ENCODE data around the gene ZNF672.
A peak's percentile ranks its signal among the peaks of the same experiment; 100 is the strongest.

The ZNF672 gene

GRCh38 chr1:248821101-248821500 is 16.9 kb upstream of the ZNF672 start:
- peaks cover 5% of the 10 kb centered on the region for H3K4me1 ChIP-seq (ENCODE audit: insufficient read depth, insufficient read length)
- no peaks in the 10 kb centered on the region for H3K27me3 ChIP-seq (ENCODE audit: insufficient read depth, insufficient read length)
- peaks cover 74% of the 10 kb centered on the region for H3K36me3 ChIP-seq (ENCODE audit: insufficient read depth, insufficient read length, low read length)
- no peak overlapping the region for H3K9ac ChIP-seq (ENCODE audit: insufficient read length, low read depth)
- DNase-seq (ENCODE audit: low read depth, low spot score): no peak
- H3K9me3 ChIP-seq (ENCODE audit: insufficient read depth, low read length): no peaks in the 10 kb centered on the region
- TF ChIP-seq YY1 (IDR thresholded peaks at IDR 0.05; ENCODE audit: insufficient read depth, insufficient read length) (no peak), SUZ12 (IDR thresholded peaks at IDR 0.05; ENCODE audit: extremely low read depth, insufficient read depth, insufficient read length) (no peak), ZNF274 (IDR thresholded peaks at IDR 0.05; ENCODE audit: low read depth, low read length) (no peak)
- H3K4me3 ChIP-seq (ENCODE audit: insufficient read length, low read depth): no peak overlapping the region

- peaks cover 2% of the 10 kb centered on the region for H3K4me1 ChIP-seq (ENCODE audit: insufficient read depth, insufficient read length)
Measured at GRCh38 chr1:248821641-248822040, 16.4 kb upstream of the ZNF672 start.

DNA sequence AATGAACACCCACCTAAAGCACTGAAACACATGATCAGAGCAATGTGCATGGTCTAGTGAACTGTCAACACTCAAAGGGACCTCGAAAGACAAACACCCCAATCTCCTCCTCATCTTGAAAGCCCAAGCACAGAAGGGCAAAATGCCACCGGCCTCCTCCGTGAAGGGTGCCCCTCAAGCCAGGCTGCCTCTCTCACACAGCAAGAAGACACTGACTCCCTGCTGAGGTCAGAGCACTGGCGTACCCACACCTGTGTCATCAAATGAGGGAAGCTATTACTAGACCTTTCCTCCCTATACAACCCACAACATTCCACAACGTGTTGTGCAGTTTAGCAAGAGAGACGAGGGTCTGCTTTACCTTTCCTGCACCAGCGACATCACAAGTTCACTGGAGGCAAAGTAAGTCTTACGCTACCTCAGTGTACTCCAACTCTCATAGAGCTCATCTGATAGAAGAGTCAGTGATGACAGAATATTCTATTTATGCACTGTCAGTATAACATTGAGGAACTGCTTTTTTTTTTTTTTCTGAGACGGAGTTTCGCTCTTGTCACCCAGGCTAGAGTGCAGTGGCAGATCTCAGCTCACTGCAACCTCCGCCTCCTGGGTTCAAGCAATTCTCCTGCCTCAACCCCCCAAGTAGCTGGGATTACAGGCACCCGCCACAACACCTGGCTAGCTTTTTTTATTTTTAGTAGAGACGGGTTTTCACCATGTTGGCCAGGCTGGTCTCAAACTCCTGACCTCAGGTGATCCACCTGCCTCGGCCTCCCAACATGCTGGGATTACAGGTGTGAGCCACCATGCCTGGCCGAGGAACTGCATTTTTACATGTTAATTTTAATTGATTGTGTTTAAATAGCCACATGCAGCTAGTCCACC is 15.6 kb upstream of the ZNF672 start:
- peaks cover 62% of the 10 kb centered on the region for H3K36me3 ChIP-seq (ENCODE audit: insufficient read depth, insufficient read length, low read length)

More at GRCh38 chr1:248821641-248822040, 16.4 kb upstream of the ZNF672 start:
- DNase-seq (ENCODE audit: low read depth, low spot score): no peak
- H3K36me3 ChIP-seq (ENCODE audit: insufficient read depth, insufficient read length, low read length): peaks cover 69% of the 10 kb centered on the region
- no peaks in the 10 kb centered on the region for H3K9me3 ChIP-seq (ENCODE audit: insufficient read depth, low read length)
- no peaks in the 10 kb centered on the region for H3K27me3 ChIP-seq (ENCODE audit: insufficient read depth, insufficient read length)
- H3K4me3 ChIP-seq (ENCODE audit: insufficient read length, low read depth): no peak overlapping the region
- no peak overlapping the region for H3K9ac ChIP-seq (ENCODE audit: insufficient read length, low read depth)
- TF ChIP-seq ZNF274 (IDR thresholded peaks at IDR 0.05; ENCODE audit: low read depth, low read length): no peak
- no peak for TF ChIP-seq SUZ12 (IDR thresholded peaks at IDR 0.05; ENCODE audit: extremely low read depth, insufficient read depth, insufficient read length)
- TF ChIP-seq YY1 (IDR thresholded peaks at IDR 0.05; ENCODE audit: insufficient read depth, insufficient read length): no peak

GRCh38 chr1:248823517-248824001 is 14.5 kb upstream of the ZNF672 start:
- Histone ChIP-seq H3K4me1 (ENCODE audit: insufficient read depth, insufficient read length) (peaks cover 2% of the 10 kb centered on the region), H3K27me3 (ENCODE audit: insufficient read depth, insufficient read length) (no peaks in the 10 kb centered on the region), H3K9me3 (ENCODE audit: insufficient read depth, low read length) (no peaks in the 10 kb centered on the region), H3K9ac (ENCODE audit: insufficient read length, low read depth) (no peak overlapping the region), H3K36me3 (ENCODE audit: insufficient read depth, insufficient read length, low read length) (peaks cover 57% of the 10 kb centered on the region), H3K4me3 (ENCODE audit: insufficient read length, low read depth) (no peak overlapping the region)
- DNase-seq (ENCODE audit: low read depth, low spot score): no peak
- no peak for TF ChIP-seq SUZ12 (IDR thresholded peaks at IDR 0.05; ENCODE audit: extremely low read depth, insufficient read depth, insufficient read length)
- no peak for TF ChIP-seq YY1 (IDR thresholded peaks at IDR 0.05; ENCODE audit: insufficient read depth, insufficient read length)
- TF ChIP-seq ZNF274 (IDR thresholded peaks at IDR 0.05; ENCODE audit: low read depth, low read length): no peak

More for the DNA sequence above, 15.6 kb upstream of the ZNF672 start:
- no peaks in the 10 kb centered on the region for H3K9me3 ChIP-seq (ENCODE audit: insufficient read depth, low read length)
- no peaks in the 10 kb centered on the region for H3K27me3 ChIP-seq (ENCODE audit: insufficient read depth, insufficient read length)
- TF ChIP-seq ZNF274 (IDR thresholded peaks at IDR 0.05; ENCODE audit: low read depth, low read length) (no peak), YY1 (IDR thresholded peaks at IDR 0.05; ENCODE audit: insufficient read depth, insufficient read length) (no peak), SUZ12 (IDR thresholded peaks at IDR 0.05; ENCODE audit: extremely low read depth, insufficient read depth, insufficient read length) (no peak)
- no peak overlapping the region for H3K4me3 ChIP-seq (ENCODE audit: insufficient read length, low read depth)
- H3K4me1 ChIP-seq (ENCODE audit: insufficient read depth, insufficient read length): peaks cover 2% of the 10 kb centered on the region
- no peak for DNase-seq (ENCODE audit: low read depth, low spot score)
- no peak overlapping the region for H3K9ac ChIP-seq (ENCODE audit: insufficient read length, low read depth)

- Histone ChIP-seq H3K9me3 (ENCODE audit: insufficient read depth, low read length) (no peaks in the 10 kb centered on the region), H3K9ac (ENCODE audit: insufficient read length, low read depth) (peak overlapping the region; percentile 43), H3K27me3 (ENCODE audit: insufficient read depth, insufficient read length) (no peaks in the 10 kb centered on the region), H3K36me3 (ENCODE audit: insufficient read depth, insufficient read length, low read length) (peaks cover 51% of the 10 kb centered on the region), H3K4me1 (ENCODE audit: insufficient read depth, insufficient read length) (peaks cover 2% of the 10 kb centered on the region), H3K4me3 (ENCODE audit: insufficient read length, low read depth) (peak overlapping the region; percentile 95)
- TF ChIP-seq ZNF274 (IDR thresholded peaks at IDR 0.05; ENCODE audit: low read depth, low read length) (no peak), SUZ12 (IDR thresholded peaks at IDR 0.05; ENCODE audit: extremely low read depth, insufficient read depth, insufficient read length) (no peak), YY1 (IDR thresholded peaks at IDR 0.05; ENCODE audit: insufficient read depth, insufficient read length) (no peak)
- no peak for DNase-seq (ENCODE audit: low read depth, low spot score)
Measured at GRCh38 chr1:248824301-248824700, 13.7 kb upstream of the ZNF672 start.

GRCh38 chr1:248824701-248825100 is 13.3 kb upstream of the ZNF672 start:
- Histone ChIP-seq H3K4me3 (ENCODE audit: insufficient read length, low read depth) (peak overlapping the region; percentile 95), H3K9ac (ENCODE audit: insufficient read length, low read depth) (peak overlapping the region; percentile 93), H3K27me3 (ENCODE audit: insufficient read depth, insufficient read length) (no peaks in the 10 kb centered on the region), H3K4me1 (ENCODE audit: insufficient read depth, insufficient read length) (peaks cover 2% of the 10 kb centered on the region), H3K36me3 (ENCODE audit: insufficient read depth, insufficient read length, low read length) (peaks cover 51% of the 10 kb centered on the region), H3K9me3 (ENCODE audit: insufficient read depth, low read length) (no peaks in the 10 kb centered on the region)
- TF ChIP-seq ZNF274 (IDR thresholded peaks at IDR 0.05; ENCODE audit: low read depth, low read length): no peak
- TF ChIP-seq YY1 (IDR thresholded peaks at IDR 0.05; ENCODE audit: insufficient read depth, insufficient read length): no peak
- no peak for TF ChIP-seq SUZ12 (IDR thresholded peaks at IDR 0.05; ENCODE audit: extremely low read depth, insufficient read depth, insufficient read length)
- no peak for DNase-seq (ENCODE audit: low read depth, low spot score)

GRCh38 chr1:248825136-248825535 is 12.9 kb upstream of the ZNF672 start:
- Histone ChIP-seq H3K9me3 (ENCODE audit: insufficient read depth, low read length) (no peaks in the 10 kb centered on the region), H3K9ac (ENCODE audit: insufficient read length, low read depth) (peak overlapping the region; percentile 93), H3K36me3 (ENCODE audit: insufficient read depth, insufficient read length, low read length) (peaks cover 48% of the 10 kb centered on the region), H3K4me1 (ENCODE audit: insufficient read depth, insufficient read length) (peaks cover 2% of the 10 kb centered on the region), H3K4me3 (ENCODE audit: insufficient read length, low read depth) (peak overlapping the region; percentile 95), H3K27me3 (ENCODE audit: insufficient read depth, insufficient read length) (no peaks in the 10 kb centered on the region)
- no peak for DNase-seq (ENCODE audit: low read depth, low spot score)
- TF ChIP-seq SUZ12 (IDR thresholded peaks at IDR 0.05; ENCODE audit: extremely low read depth, insufficient read depth, insufficient read length) (no peak), YY1 (IDR thresholded peaks at IDR 0.05; ENCODE audit: insufficient read depth, insufficient read length) (no peak), ZNF274 (IDR thresholded peaks at IDR 0.05; ENCODE audit: low read depth, low read length) (no peak)
